T-helper 22 cell (primary cell): ENCODE data around the gene MANSC1.
"Not testable (repeated sequence)": the region's sequence is repeated elsewhere in the genome, so short reads cannot be mapped to it uniquely, and the experiment has no call there.

Experiments used
- DNase-seq: peaks from one replicate; pipeline ENCODE4 v3.0.0-alpha.2; 2020; ENCODE audit warnings: low read depth

MANSC1 gene

GRCh38 chr12:12323591-12323990 lies 26.5 kb downstream of the MANSC1 start:
- DNase-seq, result no peak

- DNase-seq, result no peak
Measured at GRCh38 chr12:12323118-12323517, 26.9 kb downstream of the MANSC1 start.

DNA sequence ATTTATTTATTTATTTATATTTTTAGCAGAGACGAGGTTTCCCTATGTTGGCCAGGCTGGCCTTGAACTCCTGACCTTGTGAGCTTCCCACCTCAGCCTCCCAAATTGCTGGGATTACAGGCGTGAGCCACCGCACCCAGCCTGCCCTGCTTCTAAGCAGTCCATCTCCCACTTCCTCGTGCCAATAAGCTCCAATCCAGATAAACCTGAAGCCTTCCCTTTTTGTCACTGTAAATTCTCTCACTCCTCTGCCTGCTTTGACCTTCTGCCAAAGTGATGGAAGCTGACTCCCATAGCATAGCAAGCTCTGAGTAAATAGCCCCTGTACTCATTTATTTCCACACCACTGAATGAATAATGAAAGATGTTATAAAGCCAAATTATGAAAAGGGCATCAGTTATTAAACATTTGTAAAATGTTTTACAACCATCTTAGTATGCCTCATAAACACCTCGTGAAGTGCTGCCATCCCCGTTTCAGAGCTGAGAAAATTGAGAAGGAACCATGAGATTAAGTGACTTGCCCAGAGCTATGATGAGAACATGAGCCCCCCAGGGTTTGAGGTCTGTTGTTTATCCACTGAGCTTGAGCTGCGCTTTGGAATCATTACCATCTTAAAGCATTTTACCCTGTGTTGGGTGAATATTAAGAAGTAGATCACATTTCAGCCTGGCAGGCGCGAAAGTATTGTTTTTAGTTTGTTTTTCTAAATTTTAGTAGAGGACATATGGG lies 30.4 kb downstream of the MANSC1 start:
- DNase-seq, result no peak

GRCh38 chr12:12315838-12316237 lies 34.2 kb downstream of the MANSC1 start:
- no peak for DNase-seq

- not testable (repeated sequence) for DNase-seq
Measured at GRCh38 chr12:12310695-12311094, 39.3 kb downstream of the MANSC1 start.

- DNase-seq, result no peak
Measured at GRCh38 chr12:12305568-12306300, 44.3 kb downstream of the MANSC1 start.

GRCh38 chr12:12302976-12303375 lies 47.1 kb downstream of the MANSC1 start:
- DNase-seq, result no peak

GRCh38 chr12:12301122-12301521 lies 48.9 kb downstream of the MANSC1 start:
- DNase-seq, result no peak

GRCh38 chr12:12297201-12297830 lies 52.7 kb downstream of the MANSC1 start:
- no peak for DNase-seq

DNA sequence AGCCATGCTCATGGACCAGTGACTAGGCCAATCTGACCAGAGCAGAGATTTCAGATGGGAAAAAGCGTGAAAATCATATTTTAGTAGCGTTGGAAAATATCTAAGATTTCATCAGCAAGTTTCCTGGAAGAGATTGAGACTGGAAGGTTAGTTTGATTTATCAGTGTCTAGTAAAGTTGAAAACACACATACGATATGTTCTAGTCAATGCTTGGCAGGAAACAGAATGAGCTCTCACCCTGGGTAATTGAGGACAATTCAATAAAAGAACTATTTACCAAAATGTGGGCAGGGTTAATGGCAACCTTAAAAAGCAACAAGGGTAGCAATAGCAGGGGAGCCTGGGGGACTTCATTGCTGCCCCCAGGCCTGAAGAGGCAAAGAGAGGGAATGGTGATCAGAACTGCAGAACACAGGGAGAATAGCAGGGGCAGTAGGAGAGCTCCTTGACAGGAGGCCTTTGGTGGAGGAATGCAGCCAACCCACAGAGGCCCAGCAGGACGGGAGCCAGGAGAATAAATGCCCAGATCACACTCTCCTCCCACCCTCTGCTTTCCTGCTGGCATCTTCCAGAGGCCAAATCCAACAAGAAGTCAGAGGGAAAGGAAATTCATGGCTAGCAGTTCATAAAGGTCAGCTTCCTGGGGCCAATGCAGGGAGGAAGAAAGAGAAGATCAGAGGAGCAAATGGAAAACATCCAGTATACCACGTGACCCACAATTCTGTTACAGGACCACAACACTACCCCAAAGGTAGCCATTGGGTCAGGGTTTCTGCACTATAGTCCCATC lies 55.6 kb downstream of the MANSC1 start:
- DNase-seq, result no peak

- no peak for DNase-seq
Measured at GRCh38 chr12:12290206-12290605, 59.8 kb downstream of the MANSC1 start.

DNA sequence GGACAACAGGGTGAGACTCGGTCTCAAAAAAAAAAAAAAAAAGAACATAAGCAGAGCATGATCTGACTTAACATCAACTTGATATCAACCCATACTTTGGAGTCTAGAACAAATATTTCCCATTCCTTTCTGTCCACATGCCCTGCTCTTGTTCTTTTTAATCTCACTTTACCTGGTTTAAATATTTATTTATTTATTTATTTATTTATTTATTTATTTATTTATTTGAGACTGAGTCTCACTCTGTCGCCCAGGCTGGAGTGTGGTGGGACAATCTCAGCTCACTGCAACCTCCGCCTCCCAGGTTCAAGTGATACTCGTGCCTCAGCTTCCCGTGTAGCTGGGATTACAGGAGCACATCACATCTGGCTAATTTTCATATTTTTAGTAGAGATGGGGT lies 63.6 kb downstream of the MANSC1 start:
- no peak for DNase-seq

DNA sequence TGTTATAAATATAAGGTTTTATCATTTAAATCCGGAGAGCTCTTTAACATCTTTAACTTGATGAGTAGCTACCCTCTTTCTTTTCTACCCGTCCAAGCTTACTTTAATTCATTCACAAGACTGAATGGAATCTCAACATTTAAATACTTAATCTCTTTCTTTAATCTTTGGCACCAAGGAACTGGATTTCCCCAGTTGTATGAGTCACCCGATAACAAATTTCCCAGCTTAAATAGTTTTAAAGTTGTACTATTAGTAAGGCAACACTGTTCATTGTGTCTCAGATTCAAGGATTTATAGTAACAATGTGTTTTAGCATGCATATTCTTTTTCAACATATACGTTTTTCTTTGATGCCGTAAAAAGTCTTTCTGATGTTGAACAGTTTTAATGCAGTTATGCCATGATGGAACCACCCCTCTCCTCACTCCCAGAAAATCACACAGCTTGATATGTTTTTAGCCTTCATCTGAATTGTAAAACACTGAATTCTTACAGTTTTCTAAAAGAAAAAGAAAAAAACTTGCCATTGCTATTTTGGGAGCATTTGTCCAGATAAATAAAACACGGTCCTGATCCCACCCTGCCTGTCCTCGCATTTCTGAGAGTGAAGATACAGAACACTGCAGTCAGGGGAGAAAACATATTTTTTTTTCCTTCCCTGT lies 67.1 kb downstream of the MANSC1 start:
- DNase-seq, result no peak

GRCh38 chr12:12282202-12282601 lies 67.8 kb downstream of the MANSC1 start:
- DNase-seq, result no peak

DNA sequence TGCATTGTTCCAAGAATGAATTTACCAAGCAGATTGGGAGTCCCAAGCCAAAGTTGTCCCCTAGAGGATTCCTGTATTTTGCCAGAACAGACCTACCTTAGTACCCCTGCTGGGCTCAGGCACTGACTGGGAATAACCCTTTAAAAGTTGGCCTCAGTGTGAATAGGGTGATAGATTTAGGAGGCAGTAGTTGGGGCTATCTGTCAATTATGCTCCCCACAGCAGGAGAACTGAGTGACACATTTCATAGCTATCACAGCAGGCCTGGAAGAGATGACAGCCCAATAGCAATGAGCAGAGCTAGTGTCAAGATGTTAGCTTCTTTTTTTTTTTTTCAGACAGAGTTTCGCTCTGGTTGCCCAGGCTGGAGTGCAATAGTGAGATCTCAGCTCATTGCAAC lies 68.9 kb downstream of the MANSC1 start:
- no peak for DNase-seq

DNA sequence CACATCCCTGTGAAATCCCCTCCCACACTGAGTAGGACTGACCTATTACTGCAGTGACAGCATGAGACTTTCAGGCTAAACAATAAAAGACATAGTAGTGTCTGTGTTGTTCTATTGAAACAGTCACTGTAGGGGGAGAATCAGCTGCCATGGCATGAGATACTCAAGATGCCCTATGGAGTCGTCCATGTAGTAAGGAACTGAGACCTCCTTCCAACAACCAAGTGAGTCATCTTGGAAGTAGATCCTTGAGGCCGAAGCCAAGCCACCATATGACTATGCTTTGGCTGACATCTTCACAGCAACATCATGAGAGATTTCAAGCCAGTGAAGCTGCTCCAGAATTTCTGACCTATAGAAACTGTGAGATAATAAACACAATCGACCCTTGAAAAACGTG lies 71.1 kb downstream of the MANSC1 start:
- DNase-seq, result no peak
